ENCODE results near the gene PGA5. TPM values are rescaled to one million over a fixed set of nuclear protein-coding genes. Genes with fewer than 3 reads are reported as not detected.
A peak's percentile ranks its signal among the peaks of the same experiment; 100 is the strongest.

PGA5 gene
- total RNA-seq, 1 donor from 2014 or later: 0.79 TPM

- H3K79me2 ChIP-seq (ENCODE audit: insufficient read depth, low read length): no peaks in the 10 kb centered on the region
- Mint-ChIP-seq H3K4me3 (ENCODE audit: unreplicated experiment) (peak overlapping the region; percentile 83), H3K27me3 (ENCODE audit: low read depth, unreplicated experiment) (peaks cover 8% of the 10 kb centered on the region), H3K9me3 (ENCODE audit: unreplicated experiment) (no peaks in the 10 kb centered on the region), H3K27ac (ENCODE audit: unreplicated experiment) (peak overlapping the region; percentile 88), H3K36me3 (ENCODE audit: low read depth, unreplicated experiment) (peaks cover 13% of the 10 kb centered on the region), H3K4me1 (ENCODE audit: low read depth, unreplicated experiment) (peaks cover 32% of the 10 kb centered on the region)
- FAIRE-seq (no peak), DNase-seq (ENCODE audit: low read depth) (no peak)
- H3K4me2 ChIP-seq (ENCODE audit: low read length): peak overlapping the region; percentile 93
- H3K36me3 ChIP-seq (ENCODE audit: insufficient read depth, low read length): no peaks in the 10 kb centered on the region
- H2AFZ ChIP-seq (ENCODE audit: low read depth, low read length): peak overlapping the region; percentile 49
- no peak overlapping the region for H3K27ac ChIP-seq (ENCODE audit: low read depth, low read length)
- peaks cover 27% of the 10 kb centered on the region for H3K27me3 ChIP-seq (ENCODE audit: insufficient read depth, low read length)
- H4K20me1 ChIP-seq (ENCODE audit: insufficient read depth, low read length): peaks cover 54% of the 10 kb centered on the region
- peak overlapping the region; percentile 72 for H3K9ac ChIP-seq (ENCODE audit: low read length)
- H3K9me3 ChIP-seq (ENCODE audit: insufficient read depth, low read depth, low read length): no peaks in the 10 kb centered on the region
- H3K4me1 ChIP-seq (ENCODE audit: insufficient read depth, low read length): peaks cover 44% of the 10 kb centered on the region
- peak overlapping the region; percentile 53 for H3K4me3 ChIP-seq (ENCODE audit: insufficient read depth, low read depth, low read length)
- TF ChIP-seq EZH2 (IDR thresholded peaks at IDR 0.05; ENCODE audit: insufficient read depth, low read length): peak; percentile 6
- TF ChIP-seq CTCF (IDR thresholded peaks at IDR 0.05; ENCODE audit: insufficient read depth, low read depth, low read length): peak; percentile 12
Observed at GRCh38 chr11:61293867-61294716, 53.1 kb downstream of the PGA5 start.

- H3K4me3 Mint-ChIP-seq (ENCODE audit: unreplicated experiment): peak within 1 kb of the TSS; percentile 83
- Histone ChIP-seq H3K4me2 (ENCODE audit: low read length) (peak within 1 kb of the TSS; percentile 93), H3K4me1 (ENCODE audit: insufficient read depth, low read length) (peaks cover 48% of the 10 kb centered on the region), H2AFZ (ENCODE audit: low read depth, low read length) (peak within 1 kb of the TSS; percentile 49), H3K27ac (ENCODE audit: low read depth, low read length) (no peak within 1 kb of the TSS), H3K9ac (ENCODE audit: low read length) (peak within 1 kb of the TSS; percentile 72), H3K9me3 (ENCODE audit: insufficient read depth, low read depth, low read length) (no peaks in the 10 kb centered on the region), H3K27me3 (ENCODE audit: insufficient read depth, low read length) (peaks cover 25% of the 10 kb centered on the region), H3K36me3 (ENCODE audit: insufficient read depth, low read length) (peaks cover 7% of the 10 kb centered on the region), H3K79me2 (ENCODE audit: insufficient read depth, low read length) (no peaks in the 10 kb centered on the region), H4K20me1 (ENCODE audit: insufficient read depth, low read length) (peaks cover 62% of the 10 kb centered on the region), H3K4me3 (ENCODE audit: insufficient read depth, low read depth, low read length) (peak within 1 kb of the TSS; percentile 53)
- no peaks in the 10 kb centered on the region for H3K9me3 Mint-ChIP-seq (ENCODE audit: unreplicated experiment)
- peak within 1 kb of the TSS; percentile 60 for H3K27ac Mint-ChIP-seq (ENCODE audit: unreplicated experiment)
- peaks cover 16% of the 10 kb centered on the region for H3K36me3 Mint-ChIP-seq (ENCODE audit: low read depth, unreplicated experiment)
- TF ChIP-seq CTCF (IDR thresholded peaks at IDR 0.05; ENCODE audit: insufficient read depth, low read depth, low read length): no peak
- no peak for TF ChIP-seq EZH2 (IDR thresholded peaks at IDR 0.05; ENCODE audit: insufficient read depth, low read length)
- peaks cover 7% of the 10 kb centered on the region for H3K27me3 Mint-ChIP-seq (ENCODE audit: low read depth, unreplicated experiment)
- FAIRE-seq (no peak), DNase-seq (ENCODE audit: low read depth) (peak; percentile 24)
- peaks cover 33% of the 10 kb centered on the region for H3K4me1 Mint-ChIP-seq (ENCODE audit: low read depth, unreplicated experiment)
Observed at GRCh38 chr11:61294717-61295595, 54.0 kb downstream of the PGA5 start, which contains the start of gene VWCE. Gene VWCE (minus strand): TSS chr11:61295316. CDS start chr11:61295037, 279 bp downstream.

Measured in astrocyte (in vitro differentiated cells and primary cell).